ENCODE measurements around the gene KSR2.
A peak's percentile ranks its signal among the peaks of the same experiment; 100 is the strongest.

KSR2 gene

GRCh38 chr12:117842630-117843029 lies 126.2 kb downstream of the KSR2 start:
- no peak for TF ChIP-seq CTCF (IDR thresholded peaks at IDR 0.05; ENCODE audit: low read depth, low read length, missing control alignments)
- H3K4me3 ChIP-seq (replicated peaks; ENCODE audit: low read depth, low read length): no peak overlapping the region
- DNase-seq (ENCODE audit: extremely low read depth, low read depth): no peak

GRCh38 chr12:117842220-117842619 lies 126.6 kb downstream of the KSR2 start:
- no peak for TF ChIP-seq CTCF (IDR thresholded peaks at IDR 0.05; ENCODE audit: low read depth, low read length, missing control alignments)
- DNase-seq (ENCODE audit: extremely low read depth, low read depth): no peak
- no peak overlapping the region for H3K4me3 ChIP-seq (replicated peaks; ENCODE audit: low read depth, low read length)

- DNase-seq (ENCODE audit: extremely low read depth, low read depth): no peak
- TF ChIP-seq CTCF (IDR thresholded peaks at IDR 0.05; ENCODE audit: low read depth, low read length, missing control alignments): no peak
Measured at GRCh38 chr12:117837737-117838050, 131.1 kb downstream of the KSR2 start.

GRCh38 chr12:117836999-117837736 lies 131.6 kb downstream of the KSR2 start:
- peak; percentile 51 for DNase-seq (ENCODE audit: extremely low read depth, low read depth)
- H3K4me3 ChIP-seq (replicated peaks; ENCODE audit: low read depth, low read length): no peak overlapping the region

More at GRCh38 chr12:117837737-117838050, 131.1 kb downstream of the KSR2 start:
- H3K4me3 ChIP-seq (replicated peaks; ENCODE audit: low read depth, low read length): no peak overlapping the region

GRCh38 chr12:117836476-117836875 lies 132.3 kb downstream of the KSR2 start:
- DNase-seq (ENCODE audit: extremely low read depth, low read depth): no peak
- no peak for TF ChIP-seq CTCF (IDR thresholded peaks at IDR 0.05; ENCODE audit: low read depth, low read length, missing control alignments)
- no peak overlapping the region for H3K4me3 ChIP-seq (replicated peaks; ENCODE audit: low read depth, low read length)

More at GRCh38 chr12:117836999-117837736, 131.6 kb downstream of the KSR2 start:
- TF ChIP-seq CTCF (IDR thresholded peaks at IDR 0.05; ENCODE audit: low read depth, low read length, missing control alignments): peak; percentile 99

- H3K4me3 ChIP-seq (replicated peaks; ENCODE audit: low read depth, low read length): no peak overlapping the region
- no peak for TF ChIP-seq CTCF (IDR thresholded peaks at IDR 0.05; ENCODE audit: low read depth, low read length, missing control alignments)
- DNase-seq (ENCODE audit: extremely low read depth, low read depth): no peak
Measured at GRCh38 chr12:117835156-117835555, 133.6 kb downstream of the KSR2 start.

Data from HFF-Myc (cell line).